Thymus (tissue), 11 donors: ENCODE measurements around the gene CFAP20DC. TPM values are rescaled to one million over a fixed set of nuclear protein-coding genes. Genes with fewer than 3 reads are reported as not detected.
A peak's percentile ranks its signal among the peaks of the same experiment; 100 is the strongest.

Experiments
- DNase-seq, 9 donors: peaks; one replicate each; pipeline ENCODE4 v3.0.0-alpha.2; 2013; ENCODE audit warnings: low spot score in 9 of 9, low read depth in 6 of 9, missing footprints in 1 of 9
- H3K27ac ChIP-seq, 2 donors: one replicate each; pipeline ENCODE4 v1.5.1; 2013; ENCODE audit warnings: control low read depth in 1 of 2, low read depth in 1 of 2, low read length in 1 of 2, mild to moderate bottlenecking in 1 of 2, moderate library complexity in 1 of 2
- H3K27me3 ChIP-seq, 2 donors: one replicate each; pipeline ENCODE4 v1.5.1; 2013; ENCODE audit warnings: low read length in 1 of 2; ENCODE audit not compliant: control insufficient read depth in 2 of 2, insufficient read depth in 1 of 2
- H3K36me3 ChIP-seq, 2 donors: one replicate each; pipeline ENCODE4 v1.5.1; 2013; ENCODE audit warnings: low read length in 1 of 2, mild to moderate bottlenecking in 1 of 2, moderate library complexity in 1 of 2; ENCODE audit not compliant: control insufficient read depth in 2 of 2, insufficient read depth in 2 of 2
- H3K4me1 ChIP-seq, 2 donors: one replicate each; pipeline ENCODE4 v1.5.1; 2013; ENCODE audit warnings: low read length in 2 of 2; ENCODE audit not compliant: control insufficient read depth in 2 of 2, insufficient read depth in 2 of 2
- H3K4me3 ChIP-seq, 2 donors: one replicate each; pipeline ENCODE4 v1.5.1; 2013; ENCODE audit warnings: low read length in 2 of 2, control low read depth in 1 of 2, mild to moderate bottlenecking in 1 of 2
- H3K9me3 ChIP-seq, 2 donors: one replicate each; pipeline ENCODE4 v1.5.1; 2013; ENCODE audit warnings: low read length in 1 of 2, mild to moderate bottlenecking in 1 of 2; ENCODE audit not compliant: control insufficient read depth in 2 of 2, insufficient read depth in 1 of 2
- WGBS: extraction: QIAGEN DNeasy Blood & Tissue Kit; methylation state at CpG from one replicate; pipeline ENCODE4 v1.1.7; 2013; 5-methylcytosine and 5-hydroxymethylcytosine counted together
- polyA plus RNA-seq: library from polyadenylated mRNA; stranded (reverse); fragments of 200-250 nt; gene quantifications from one replicate; pipeline ENCODE4 v1.2.3, GENCODE V29; 2013
- total RNA-seq: library from RNA; stranded (reverse); fragments of 120-200 nt; gene quantifications from one replicate; pipeline ENCODE4 v1.2.4, GENCODE V29; 2013
- donor health status: healthy.

The CFAP20DC gene
- total and polyA plus RNA-seq, 2 donors = 1.0 to 1.6 TPM

GRCh38 chr3:59006634-59007517, 42.9 kb downstream of the CFAP20DC start:
- no peaks in the 10 kb centered on the region for H3K4me1 ChIP-seq
- H3K27me3 ChIP-seq = no peaks in the 10 kb centered on the region
- no peaks in the 10 kb centered on the region for H3K9me3 ChIP-seq
- 91% methylated on average over 7 of the region's 7 CpGs for WGBS
- no peak for DNase-seq
- H3K36me3 ChIP-seq = no peaks in the 10 kb centered on the region
- H3K4me3 ChIP-seq = no peak overlapping the region
- H3K27ac ChIP-seq = no peak overlapping the region

- DNase-seq = no peak
- Histone ChIP-seq H3K4me3 (no peak overlapping the region), H3K4me1 (no peaks in the 10 kb centered on the region), H3K9me3 (no peaks in the 10 kb centered on the region), H3K27ac (no peak overlapping the region), H3K36me3 (no peaks in the 10 kb centered on the region), H3K27me3 (no peaks in the 10 kb centered on the region)
- WGBS = 9% methylated on average over 8 of the region's 8 CpGs
Observed at GRCh38 chr3:59001675-59002074, 48.1 kb downstream of the CFAP20DC start.

GRCh38 chr3:58999774-59000160, 50.1 kb downstream of the CFAP20DC start:
- WGBS = 15% methylated on average over 1 of the region's 1 CpG
- H3K36me3 ChIP-seq = no peaks in the 10 kb centered on the region

GRCh38 chr3:58999134-58999773, 50.6 kb downstream of the CFAP20DC start:
- H3K4me1 ChIP-seq = no peaks in the 10 kb centered on the region
- H3K27me3 ChIP-seq = no peaks in the 10 kb centered on the region
- H3K4me3 ChIP-seq = no peak overlapping the region
- no peaks in the 10 kb centered on the region for H3K36me3 ChIP-seq
- no peak overlapping the region for H3K27ac ChIP-seq
- 96% methylated on average over 2 of the region's 2 CpGs for WGBS
- H3K9me3 ChIP-seq = no peaks in the 10 kb centered on the region
- no peak for DNase-seq

More at GRCh38 chr3:58999774-59000160, 50.1 kb downstream of the CFAP20DC start:
- H3K27ac ChIP-seq = no peak overlapping the region
- no peaks in the 10 kb centered on the region for H3K9me3 ChIP-seq
- DNase-seq = no peak
- no peaks in the 10 kb centered on the region for H3K4me1 ChIP-seq
- H3K27me3 ChIP-seq = no peaks in the 10 kb centered on the region
- no peak overlapping the region for H3K4me3 ChIP-seq

- H3K4me1 ChIP-seq = no peaks in the 10 kb centered on the region
- no peaks in the 10 kb centered on the region for H3K36me3 ChIP-seq
- no peaks in the 10 kb centered on the region for H3K9me3 ChIP-seq
- no peak for DNase-seq
- H3K27ac ChIP-seq = no peak overlapping the region
- H3K27me3 ChIP-seq = no peaks in the 10 kb centered on the region
- H3K4me3 ChIP-seq = no peak overlapping the region
- 94% methylated on average over 4 of the region's 4 CpGs for WGBS
Observed at GRCh38 chr3:58998476-58999117, 51.2 kb downstream of the CFAP20DC start.

GRCh38 chr3:58996730-58997129, 53.1 kb downstream of the CFAP20DC start:
- over 99% methylated on average over 5 of the region's 5 CpGs for WGBS
- H3K4me3 ChIP-seq = no peak overlapping the region
- DNase-seq = no peak
- H3K27me3 ChIP-seq = no peaks in the 10 kb centered on the region
- no peak overlapping the region for H3K27ac ChIP-seq
- H3K36me3 ChIP-seq = no peaks in the 10 kb centered on the region
- no peaks in the 10 kb centered on the region for H3K9me3 ChIP-seq
- no peaks in the 10 kb centered on the region for H3K4me1 ChIP-seq

GRCh38 chr3:58994746-58995330, 55.0 kb downstream of the CFAP20DC start:
- no peaks in the 10 kb centered on the region for H3K9me3 ChIP-seq
- H3K36me3 ChIP-seq = no peaks in the 10 kb centered on the region
- no peaks in the 10 kb centered on the region for H3K4me1 ChIP-seq
- no peaks in the 10 kb centered on the region for H3K27me3 ChIP-seq
- no peak overlapping the region for H3K27ac ChIP-seq
- 20% methylated on average over 6 of the region's 6 CpGs for WGBS
- no peak overlapping the region for H3K4me3 ChIP-seq
- peak; percentile 16 to 80 (median 44) for DNase-seq

- Histone ChIP-seq H3K27ac (no peak overlapping the region), H3K9me3 (no peaks in the 10 kb centered on the region), H3K4me1 (no peaks in the 10 kb centered on the region), H3K36me3 (no peaks in the 10 kb centered on the region), H3K27me3 (no peaks in the 10 kb centered on the region), H3K4me3 (no peak overlapping the region)
- DNase-seq = no peak
- WGBS = over 99% methylated on average over 2 of the region's 2 CpGs
Observed at GRCh38 chr3:58993547-58993946, 56.3 kb downstream of the CFAP20DC start.

GRCh38 chr3:58991623-58992022, 58.2 kb downstream of the CFAP20DC start:
- Histone ChIP-seq H3K4me1 (no peaks in the 10 kb centered on the region), H3K4me3 (no peak overlapping the region)
- 96% methylated on average over 5 of the region's 5 CpGs for WGBS

More at GRCh38 chr3:58991623-58992022, 58.2 kb downstream of the CFAP20DC start:
- no peaks in the 10 kb centered on the region for H3K9me3 ChIP-seq
- H3K36me3 ChIP-seq = no peaks in the 10 kb centered on the region
- no peak for DNase-seq
- H3K27ac ChIP-seq = no peak overlapping the region
- H3K27me3 ChIP-seq = no peaks in the 10 kb centered on the region
